Cardiac muscle cell (in vitro differentiated cells and primary cell): ENCODE results near the gene HHEX. TPM values are rescaled to one million over a fixed set of nuclear protein-coding genes. Genes with fewer than 3 reads are reported as not detected.
A peak's percentile ranks its signal among the peaks of the same experiment; 100 is the strongest.

ENCODE experiments used
- DNase-seq, 2 donors: peaks; one replicate each; pipeline versions ENCODE4 v3.0.0 to v3.0.0-alpha.2; 2010 to 2017; ENCODE audit warnings: low read depth in 1 of 2, low spot score in 1 of 2
- H3K27ac ChIP-seq: fragments of 200-600 bp; sonication (generic); 2 replicates; pipeline ENCODE4 v1.5.1; 2016
- H3K27me3 ChIP-seq: fragments of 200-600 bp; sonication (generic); 2 replicates; pipeline ENCODE4 v1.6.0; 2016; ENCODE audit warnings: control low read depth
- H3K36me3 ChIP-seq: fragments of 200-600 bp; sonication (generic); 2 replicates; pipeline ENCODE4 v1.5.1; 2016; ENCODE audit warnings: control low read depth
- H3K4me1 ChIP-seq: fragments of 200-600 bp; sonication (generic); 2 replicates; pipeline ENCODE4 v1.8.1; 2017; ENCODE audit warnings: low read depth, mild to moderate bottlenecking, mixed run types
- H3K4me3 ChIP-seq: fragments of 200-600 bp; sonication (generic); 2 replicates; pipeline ENCODE4 v1.5.1; 2016; ENCODE audit warnings: mild to moderate bottlenecking
- H3K9me3 ChIP-seq: fragments of 200-600 bp; sonication (generic); 2 replicates; pipeline ENCODE4 v1.5.1; 2017; ENCODE audit warnings: low read depth, mild to moderate bottlenecking, control low read depth
- CTCF ChIP-seq: IDR thresholded peaks from 2 replicates; pipeline ENCODE4 v1.5.1; 2012; ENCODE audit warnings: low read depth, mild to moderate bottlenecking, low read length
- polyA plus RNA-seq: library from polyadenylated mRNA; unstranded; fragments of >200 nt; fragmentation: Nextera tagmentation; extraction: Ambion mirVana; gene quantifications from 2 replicates; pipeline ENCODE4 v1.2.1, GENCODE V29; 2016
- total RNA-seq: library from RNA; depleted of rRNA; stranded (reverse); fragments of >200 nt; gene quantifications from 2 replicates; pipeline ENCODE4 v1.2.3, GENCODE V29; 2016

HHEX gene
- total and polyA plus RNA-seq, 2 experiments from 2014 or later: 0.43 to 0.89 TPM

GRCh38 chr10:92695679-92696605, 6.2 kb downstream of the HHEX start:
- peak; percentile 23 to 59 for DNase-seq
- no peak for TF ChIP-seq CTCF
- Histone ChIP-seq H3K9me3 (no peaks in the 10 kb centered on the region), H3K27ac (no peak overlapping the region), H3K4me3 (peak overlapping the region; percentile 20), H3K36me3 (no peaks in the 10 kb centered on the region), H3K4me1 (peaks cover 5% of the 10 kb centered on the region), H3K27me3 (peaks cover 99% of the 10 kb centered on the region)

GRCh38 chr10:92696606-92697383, 7.0 kb downstream of the HHEX start:
- H3K4me3 ChIP-seq: no peak overlapping the region
- no peaks in the 10 kb centered on the region for H3K36me3 ChIP-seq
- H3K4me1 ChIP-seq: peaks cover 5% of the 10 kb centered on the region
- H3K27me3 ChIP-seq: peaks cover 94% of the 10 kb centered on the region
- H3K9me3 ChIP-seq: no peaks in the 10 kb centered on the region
- no peak overlapping the region for H3K27ac ChIP-seq
- TF ChIP-seq CTCF: no peak
- no peak for DNase-seq

DNA sequence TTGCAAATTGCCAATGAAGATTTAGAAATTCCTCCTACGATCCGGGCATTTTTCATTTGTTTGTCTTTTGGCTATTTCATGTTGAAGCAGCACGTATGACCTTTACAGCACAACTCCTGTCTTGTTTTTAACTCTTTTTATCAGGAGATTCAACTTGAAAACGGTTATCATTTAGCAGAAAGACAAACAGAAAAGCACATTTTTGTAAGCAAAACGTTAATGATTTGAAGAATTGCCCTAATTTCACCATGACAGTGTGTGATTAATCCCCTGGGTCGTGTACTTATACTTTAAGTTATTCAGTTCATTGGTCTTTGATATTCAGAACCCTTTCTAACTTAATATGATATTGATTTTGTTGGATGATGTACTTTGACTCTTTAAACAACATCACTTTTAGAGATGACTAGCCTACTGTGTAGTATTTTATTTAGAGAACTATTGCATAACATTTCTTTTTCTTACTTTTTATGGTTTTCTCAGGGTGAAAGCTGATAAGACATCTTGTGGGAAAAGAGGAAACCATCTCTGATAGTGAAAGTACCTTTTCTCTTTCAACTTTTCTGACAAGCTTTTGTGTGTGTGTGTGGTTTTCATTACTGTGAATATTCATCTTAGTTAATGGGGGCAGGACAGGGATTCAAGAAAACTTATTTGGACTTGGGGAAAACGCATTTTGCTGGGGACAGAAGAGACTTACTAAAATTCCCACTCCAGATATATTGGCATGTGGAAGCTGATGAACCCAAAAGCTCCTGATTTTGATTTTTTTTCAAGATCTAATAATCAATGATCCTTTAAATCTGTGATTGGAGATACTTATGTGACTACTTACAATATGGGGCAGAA, 8.1 kb downstream of the HHEX start:
- no peak overlapping the region for H3K4me3 ChIP-seq
- H3K36me3 ChIP-seq: no peaks in the 10 kb centered on the region
- peaks cover 83% of the 10 kb centered on the region for H3K27me3 ChIP-seq
- no peak for TF ChIP-seq CTCF
- no peak overlapping the region for H3K27ac ChIP-seq
- no peaks in the 10 kb centered on the region for H3K9me3 ChIP-seq
- DNase-seq: no peak
- H3K4me1 ChIP-seq: peaks cover 5% of the 10 kb centered on the region

DNA sequence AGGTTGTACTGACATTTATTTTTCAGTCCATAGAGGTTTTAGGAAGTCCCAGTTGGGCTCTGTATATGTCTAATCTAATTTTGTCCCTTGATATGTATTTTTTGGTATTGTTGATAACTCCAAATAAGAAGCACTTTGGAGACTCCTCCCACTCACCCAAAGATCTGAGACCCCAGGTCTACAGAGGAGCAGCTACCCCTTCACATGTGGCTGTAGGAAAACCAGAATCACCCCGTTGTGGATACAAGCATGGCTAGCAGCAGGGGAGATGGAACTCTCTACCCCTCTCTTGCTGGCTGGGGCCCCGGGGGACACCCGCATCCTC, 9.4 kb downstream of the HHEX start:
- no peak for DNase-seq
- H3K9me3 ChIP-seq: no peaks in the 10 kb centered on the region
- peaks cover 5% of the 10 kb centered on the region for H3K4me1 ChIP-seq
- H3K27ac ChIP-seq: no peak overlapping the region
- H3K36me3 ChIP-seq: no peaks in the 10 kb centered on the region
- peak overlapping the region; percentile 40 for H3K4me3 ChIP-seq
- H3K27me3 ChIP-seq: peaks cover 77% of the 10 kb centered on the region
- no peak for TF ChIP-seq CTCF
